HG02870 (cell line): ENCODE results near the gene DAND5.
"Not testable (repeated sequence)": the region's sequence is repeated elsewhere in the genome, so short reads cannot be mapped to it uniquely, and the experiment has no call there.

Experiments used
- ATAC-seq: cut with Tn5 transposase; IDR thresholded peaks from one replicate; pipeline ENCODE4 v1.9.1; 2021; ENCODE audit warnings: mild to moderate bottlenecking, moderate library complexity; ENCODE audit not compliant: unreplicated experiment

Gene DAND5

GRCh38 chr19:12965017-12965811, 4.2 kb upstream of the DAND5 start:
- ATAC-seq: no peak

GRCh38 chr19:12965812-12966135, 3.6 kb upstream of the DAND5 start:
- ATAC-seq: no peak

DNA sequence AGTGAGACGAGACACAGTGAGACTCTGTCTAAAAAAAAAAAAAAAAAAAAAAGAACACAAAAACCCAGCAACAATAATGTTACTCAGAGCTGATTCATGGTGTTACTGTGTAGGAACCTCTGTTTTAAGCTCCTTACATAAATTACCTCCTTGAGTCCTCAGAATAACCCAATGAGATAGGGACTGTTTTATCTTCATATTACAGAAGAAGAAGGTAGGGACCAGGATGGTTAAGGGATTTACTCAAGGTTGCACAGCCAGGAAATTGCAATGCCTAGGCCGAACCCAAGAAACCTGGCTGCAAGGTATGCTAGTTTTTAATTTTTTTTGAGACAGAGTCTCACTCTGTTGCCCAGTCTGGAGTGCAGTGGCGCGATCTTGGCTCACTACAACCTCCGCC, 1.5 kb upstream of the DAND5 start:
- ATAC-seq: no peak

- ATAC-seq: no peak
These were observed 869 bp downstream of the DAND5 start for GRCh38 chr19:12970070-12970820.

DNA sequence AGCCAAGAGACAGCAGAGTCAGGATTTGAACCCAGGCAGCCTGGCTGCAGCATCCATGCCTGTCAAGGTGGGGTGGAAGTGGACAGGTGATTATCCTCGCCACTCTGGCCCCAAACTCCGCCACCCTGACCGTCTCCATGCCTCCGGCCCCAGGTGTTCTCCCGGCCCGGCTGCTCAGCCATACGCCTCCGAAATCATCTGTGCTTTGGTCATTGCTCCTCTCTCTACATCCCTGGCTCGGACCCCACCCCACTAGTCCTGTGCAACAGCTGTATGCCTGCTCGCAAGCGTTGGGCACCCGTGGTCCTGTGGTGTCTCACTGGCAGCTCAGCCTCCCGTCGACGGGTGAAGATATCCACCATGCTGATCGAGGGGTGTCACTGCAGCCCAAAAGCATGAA, 3.9 kb downstream of the DAND5 start:
- ATAC-seq: no peak

- no peak for ATAC-seq
These were observed 5.2 kb downstream of the DAND5 start for GRCh38 chr19:12974301-12975220.

DNA sequence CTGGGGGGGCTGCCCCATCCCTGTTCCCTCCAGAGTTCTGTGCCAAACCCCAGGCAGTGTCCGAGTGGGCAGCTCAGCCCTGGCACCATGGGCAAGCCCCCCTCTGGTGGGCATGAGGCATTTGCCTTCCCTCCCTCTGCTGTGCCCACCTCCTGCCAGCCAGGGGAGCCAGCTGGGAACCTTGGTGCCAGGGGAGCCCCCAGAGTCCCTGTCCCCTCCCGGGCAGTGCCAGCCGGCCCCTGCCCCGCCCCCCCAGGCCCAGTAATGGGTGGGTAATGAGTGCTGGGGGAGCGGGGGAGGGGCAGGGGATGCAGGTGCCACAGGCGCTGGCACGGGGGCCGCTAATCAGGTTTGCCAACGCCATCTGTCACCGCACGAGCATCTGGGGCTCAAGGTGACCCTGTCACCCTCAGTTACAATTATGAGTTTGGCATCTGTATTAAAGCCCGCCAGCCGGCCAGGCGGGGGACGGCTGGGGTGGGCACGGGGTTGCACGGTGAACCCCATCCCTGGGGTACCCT, 5.9 kb downstream of the DAND5 start:
- ATAC-seq: no peak

DNA sequence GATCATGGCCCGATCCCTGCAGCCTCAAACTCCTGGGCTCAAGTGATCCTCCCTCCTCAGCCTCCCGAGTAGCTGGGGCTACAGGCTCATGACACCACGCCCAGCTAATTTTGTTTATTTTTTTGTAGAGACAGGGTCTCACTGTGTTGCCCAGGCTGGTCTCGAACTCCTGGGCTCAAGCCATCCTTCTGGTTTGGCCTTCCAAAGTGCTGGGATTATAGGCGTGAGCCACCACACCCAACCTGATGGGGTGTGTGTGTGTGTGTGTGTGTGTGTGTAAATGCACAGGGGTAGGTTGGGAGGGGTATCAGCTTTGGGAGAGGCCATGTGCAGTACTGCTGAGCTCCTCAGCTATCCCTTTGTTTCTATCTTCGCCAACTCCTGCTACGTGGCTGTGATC, 6.7 kb downstream of the DAND5 start:
- ATAC-seq: not testable (repeated sequence)

DNA sequence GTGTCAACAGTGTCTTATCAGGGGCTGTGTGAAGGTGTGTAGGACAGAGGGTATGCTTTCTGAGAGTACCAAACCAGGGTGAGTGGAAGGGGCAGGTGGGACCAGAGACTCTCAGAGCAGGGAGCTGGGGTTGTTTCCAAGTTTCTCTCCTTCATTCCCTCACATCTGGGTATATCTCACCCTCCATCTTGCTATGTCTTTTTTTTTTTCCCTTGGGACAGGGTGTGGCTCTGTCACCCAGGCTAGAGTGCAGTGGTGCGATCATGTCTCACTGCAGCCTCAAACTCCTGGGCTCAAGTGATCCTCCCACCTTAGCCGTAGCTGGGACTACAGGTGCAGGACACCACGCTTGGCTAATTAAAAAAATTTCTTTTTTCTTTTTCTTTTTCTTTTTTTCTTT, 10.6 kb downstream of the DAND5 start:
- ATAC-seq: no peak

DNA sequence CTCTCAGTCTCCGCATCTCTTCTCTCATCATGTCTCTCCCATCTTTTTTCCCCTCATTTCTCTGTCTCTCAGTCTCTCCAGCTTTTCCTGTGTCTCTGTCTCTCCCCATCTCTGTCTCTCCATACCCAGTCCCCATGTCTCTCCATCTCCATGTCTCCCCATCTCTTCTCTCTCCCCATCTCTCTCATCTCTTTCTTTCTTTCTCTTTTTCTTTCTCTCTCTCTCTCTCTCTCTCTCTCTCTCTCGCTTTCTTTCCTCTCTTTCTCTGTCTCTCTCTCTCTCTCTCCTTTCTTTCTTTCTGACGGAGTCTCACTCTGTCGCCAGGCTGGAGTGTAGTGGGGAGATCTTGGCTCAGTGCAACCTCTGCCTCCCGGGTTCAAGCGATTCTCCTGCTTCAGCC, 13.3 kb downstream of the DAND5 start:
- ATAC-seq: no peak

- no peak for ATAC-seq
These were observed 13.7 kb downstream of the DAND5 start for GRCh38 chr19:12983091-12983490.

- ATAC-seq: no peak
These were observed 14.3 kb downstream of the DAND5 start for GRCh38 chr19:12983542-12984142.

- no peak for ATAC-seq
These were observed 14.8 kb downstream of the DAND5 start for GRCh38 chr19:12984143-12984627.

- no peak for ATAC-seq
These were observed 15.3 kb downstream of the DAND5 start for GRCh38 chr19:12984683-12985048.

DNA sequence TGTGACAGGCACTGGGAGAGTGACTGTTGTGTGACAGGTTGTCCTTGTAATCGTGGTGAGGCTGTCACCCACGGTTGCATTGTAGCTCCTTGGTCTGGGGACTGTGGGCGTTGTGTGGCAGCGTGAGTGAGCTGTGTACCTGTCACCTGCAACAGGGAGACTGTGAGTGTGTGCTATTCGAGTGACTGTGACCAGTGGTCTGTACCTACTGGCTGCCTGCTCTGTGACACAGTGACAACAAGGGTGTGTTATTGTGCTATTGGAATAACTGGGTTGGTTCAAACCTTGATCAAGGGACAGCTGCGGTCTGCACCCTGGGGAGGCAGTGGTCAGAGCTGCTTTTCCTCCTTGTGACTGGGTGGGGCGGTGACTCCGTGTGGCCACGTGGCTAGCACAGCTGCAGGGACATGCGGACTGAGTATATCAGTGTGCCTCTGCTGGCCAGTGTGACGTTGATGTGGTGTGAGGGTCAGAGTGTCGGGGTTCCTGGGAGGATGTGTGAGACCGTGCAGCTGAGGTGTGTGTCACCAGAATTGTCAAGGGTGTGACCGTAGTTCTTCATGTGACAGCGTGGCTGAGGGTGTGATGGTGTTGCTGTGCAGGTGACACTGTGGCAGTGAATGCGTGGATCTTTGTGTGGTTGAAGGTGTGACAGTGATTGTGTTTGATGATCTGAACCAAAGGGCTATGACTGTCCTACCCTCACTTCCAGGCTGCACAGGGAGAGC, 15.8 kb downstream of the DAND5 start:
- ATAC-seq: no peak

GRCh38 chr19:12986726-12987125, 17.4 kb downstream of the DAND5 start:
- no peak for ATAC-seq

DNA sequence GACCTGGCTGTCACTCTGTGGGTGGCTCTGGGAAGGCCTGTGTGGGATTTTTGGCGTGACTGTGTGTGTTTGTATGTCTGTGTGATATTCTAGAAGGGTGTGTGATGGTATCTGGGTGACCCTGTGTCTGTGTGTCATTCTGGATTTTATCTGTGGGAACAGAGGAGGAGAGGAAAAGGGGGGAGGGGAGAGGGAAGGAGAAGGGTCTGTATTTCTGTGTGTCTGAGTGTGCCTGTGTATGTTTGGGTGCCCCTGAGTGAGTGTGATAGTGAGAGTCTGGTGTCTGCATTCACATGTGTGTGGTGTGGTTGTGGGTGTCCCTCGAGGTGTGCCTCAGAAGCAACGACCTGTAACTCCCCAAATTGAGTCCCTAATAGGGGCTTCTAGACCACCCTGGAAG, 17.8 kb downstream of the DAND5 start:
- ATAC-seq: no peak

- no peak for ATAC-seq
These were observed 18.4 kb downstream of the DAND5 start for GRCh38 chr19:12987781-12988180.

DNA sequence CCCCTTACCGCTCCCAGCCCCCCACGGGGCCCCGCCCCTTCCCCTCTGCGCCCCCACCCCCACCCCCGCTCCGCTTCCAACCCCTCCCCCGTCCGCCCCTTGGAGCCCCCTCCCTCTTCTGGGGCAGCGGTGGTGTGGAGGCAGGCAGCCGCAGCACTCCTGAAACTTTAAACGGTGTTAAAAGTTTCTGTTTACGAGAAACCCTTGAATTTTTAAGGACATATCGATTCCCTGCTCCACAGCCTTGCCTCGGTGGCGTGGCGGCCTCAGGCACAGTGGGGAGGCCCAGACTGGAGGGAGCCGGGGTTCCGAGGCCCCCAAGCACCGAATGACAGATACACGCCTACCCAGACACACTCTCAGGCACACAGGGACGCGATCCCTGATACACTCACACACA, 21.1 kb downstream of the DAND5 start:
- no peak for ATAC-seq

GRCh38 chr19:12990853-12991252, 21.5 kb downstream of the DAND5 start:
- no peak for ATAC-seq
